ENCODE results near the gene PSMG3.

The PSMG3 gene

DNA sequence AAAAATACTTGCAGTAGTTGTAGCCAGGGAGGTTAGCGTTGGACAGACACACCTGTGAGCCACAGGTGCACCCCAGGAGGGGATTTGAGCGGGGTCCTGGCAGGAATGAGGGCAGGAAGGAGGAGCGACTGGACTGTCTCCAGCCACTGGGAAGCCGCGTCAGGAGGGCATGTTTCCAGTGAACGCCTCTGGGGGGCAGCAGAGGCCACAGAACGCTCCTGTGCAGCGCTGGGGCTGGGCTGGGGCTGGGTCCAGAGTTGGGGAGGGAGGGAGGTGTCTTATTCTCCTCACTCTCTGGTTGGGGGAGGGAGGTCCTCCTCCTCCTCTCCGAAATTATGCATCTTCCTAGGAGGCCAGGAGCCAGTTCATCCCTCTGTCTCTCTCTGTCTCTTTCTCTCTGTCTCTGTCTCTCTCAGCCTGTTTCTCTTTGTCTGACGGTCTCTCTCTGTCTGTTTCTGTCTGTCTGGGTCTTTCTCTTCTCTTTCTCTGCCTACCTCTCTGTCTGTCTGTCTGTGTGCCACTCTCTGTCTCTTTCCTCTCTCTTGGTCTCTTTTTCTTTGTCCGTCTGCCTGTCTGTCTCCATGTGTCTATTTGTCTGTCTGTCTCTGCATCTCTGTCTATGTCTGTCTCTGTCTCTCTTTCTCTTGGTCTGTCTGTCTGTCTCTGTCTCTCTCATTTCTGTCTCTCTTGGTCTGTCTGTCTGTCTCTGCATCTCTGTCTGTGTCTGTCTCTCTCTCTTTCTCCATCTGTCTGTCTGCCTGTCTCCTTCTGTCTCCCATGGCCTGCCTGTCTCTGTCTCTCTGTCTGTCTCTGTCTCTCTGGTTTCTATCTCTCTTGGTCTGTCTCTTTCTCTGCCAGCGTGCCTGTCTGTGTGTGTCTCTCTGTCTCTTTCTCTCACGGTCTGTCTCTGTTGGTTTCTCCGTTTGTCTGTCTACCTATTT lies 9.9 kb upstream of the PSMG3 start:
- DNase-seq (ENCODE audit: low spot score): peak; percentile 72

GRCh38 chr7:1578513-1578912 lies 8.7 kb upstream of the PSMG3 start:
- DNase-seq (ENCODE audit: low spot score): no peak

DNA sequence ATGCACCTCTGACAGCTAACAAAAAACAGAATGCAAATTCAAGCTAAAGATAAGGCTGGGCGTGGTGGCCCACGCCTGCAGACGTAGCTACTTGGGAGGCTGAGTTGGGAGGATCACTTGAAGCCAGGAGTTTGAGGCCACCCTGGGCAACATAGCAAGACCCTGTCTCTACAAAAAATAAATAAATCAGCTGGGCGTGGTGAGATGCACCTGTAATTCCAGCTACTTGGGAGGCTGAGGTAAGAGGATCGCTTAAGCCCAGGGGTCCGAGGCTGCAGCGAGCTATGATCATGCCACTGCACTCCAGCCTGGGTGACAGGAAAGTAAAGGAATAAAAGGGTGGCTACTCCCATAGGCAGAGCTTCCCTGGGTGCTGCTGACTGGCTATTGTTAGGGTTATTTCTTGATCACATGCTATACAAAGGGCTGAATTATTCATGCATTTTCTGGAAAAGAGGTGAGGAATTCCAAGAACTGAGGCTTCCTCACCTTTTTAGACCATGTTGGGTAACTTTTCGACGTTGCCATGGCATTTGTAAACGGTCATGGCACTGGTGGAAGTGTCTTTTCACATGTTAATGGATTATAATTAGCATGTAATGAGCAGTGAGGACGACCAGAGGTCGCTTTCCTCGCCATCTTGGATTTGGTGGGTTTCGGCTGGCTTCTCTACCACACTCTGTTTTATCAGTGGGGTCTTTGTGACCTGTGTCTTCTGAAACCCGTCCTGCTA lies 6.9 kb upstream of the PSMG3 start:
- DNase-seq (ENCODE audit: low spot score): no peak

DNA sequence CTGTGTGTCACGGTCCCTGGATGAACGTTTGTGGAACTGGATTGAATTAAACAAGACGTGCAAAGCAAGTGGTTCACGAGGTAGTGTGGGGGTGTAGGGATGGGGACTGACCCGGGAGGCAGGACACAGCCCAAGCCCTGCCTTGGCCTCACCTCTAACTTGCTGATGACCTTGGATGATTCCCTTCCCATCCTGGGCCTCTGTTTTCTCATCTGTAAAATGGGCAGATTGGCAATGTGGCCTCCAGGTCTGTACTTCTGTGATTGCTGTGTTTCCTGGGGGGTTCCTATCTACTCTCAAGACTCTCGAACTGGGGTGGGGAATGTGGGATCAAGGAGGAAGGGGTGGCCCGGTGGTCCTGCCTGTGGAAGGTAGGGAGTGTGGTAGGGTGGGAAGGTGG lies 6.0 kb upstream of the PSMG3 start:
- DNase-seq (ENCODE audit: low spot score): no peak

- DNase-seq (ENCODE audit: low spot score): no peak
Measured at GRCh38 chr7:1572111-1572822, 2.4 kb upstream of the PSMG3 start.

- no peak for DNase-seq (ENCODE audit: low spot score)
Measured at GRCh38 chr7:1569440-1569832, 396 bp downstream of the PSMG3 start.

DNA sequence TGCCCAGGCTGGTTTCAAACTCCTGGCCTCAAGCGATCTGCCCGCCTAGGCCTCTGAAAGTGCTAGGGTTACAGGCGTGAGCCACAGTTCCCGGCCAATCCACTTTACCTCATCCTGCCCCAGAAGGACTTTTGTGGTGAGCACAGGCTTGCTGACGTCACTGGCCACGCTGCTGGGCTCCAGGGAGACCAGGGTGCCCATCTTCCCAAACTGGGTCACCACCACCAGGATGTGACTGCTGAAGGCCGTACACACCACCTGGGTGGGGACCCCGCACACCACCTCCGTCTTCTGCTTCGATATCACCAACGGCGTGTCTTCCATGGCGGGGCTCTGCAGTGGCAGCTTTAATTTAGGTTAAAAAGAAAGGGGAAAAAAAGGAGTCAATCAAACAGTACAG lies 816 bp downstream of the PSMG3 start:
- peak; percentile 29 for DNase-seq (ENCODE audit: low spot score)

- peak; percentile 84 for DNase-seq (ENCODE audit: low spot score)
Measured at GRCh38 chr7:1567896-1568510, 1.8 kb downstream of the PSMG3 start.

GRCh38 chr7:1567049-1567771 lies 2.6 kb downstream of the PSMG3 start:
- DNase-seq (ENCODE audit: low spot score): peak; percentile 98

DNA sequence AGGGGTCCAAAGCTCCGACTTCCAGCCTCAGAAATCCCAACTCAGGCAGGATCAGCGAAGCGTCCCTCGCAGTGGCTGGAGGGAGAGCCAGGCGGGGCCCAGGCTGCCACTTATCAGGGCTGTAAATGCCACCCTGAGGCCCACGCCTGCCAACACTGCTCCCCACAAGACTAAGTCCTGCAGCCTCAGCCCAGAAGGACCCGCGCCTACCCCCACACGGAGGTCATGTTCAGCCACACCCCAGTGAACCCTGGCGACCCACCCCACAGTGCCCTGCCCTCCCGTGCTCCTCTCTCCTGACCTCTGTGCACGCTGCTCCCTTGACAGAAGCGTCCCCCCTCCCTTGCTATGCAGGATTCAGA lies 3.2 kb downstream of the PSMG3 start:
- DNase-seq (ENCODE audit: low spot score): no peak

GRCh38 chr7:1564603-1565022 lies 5.2 kb downstream of the PSMG3 start:
- DNase-seq (ENCODE audit: low spot score): no peak

DNA sequence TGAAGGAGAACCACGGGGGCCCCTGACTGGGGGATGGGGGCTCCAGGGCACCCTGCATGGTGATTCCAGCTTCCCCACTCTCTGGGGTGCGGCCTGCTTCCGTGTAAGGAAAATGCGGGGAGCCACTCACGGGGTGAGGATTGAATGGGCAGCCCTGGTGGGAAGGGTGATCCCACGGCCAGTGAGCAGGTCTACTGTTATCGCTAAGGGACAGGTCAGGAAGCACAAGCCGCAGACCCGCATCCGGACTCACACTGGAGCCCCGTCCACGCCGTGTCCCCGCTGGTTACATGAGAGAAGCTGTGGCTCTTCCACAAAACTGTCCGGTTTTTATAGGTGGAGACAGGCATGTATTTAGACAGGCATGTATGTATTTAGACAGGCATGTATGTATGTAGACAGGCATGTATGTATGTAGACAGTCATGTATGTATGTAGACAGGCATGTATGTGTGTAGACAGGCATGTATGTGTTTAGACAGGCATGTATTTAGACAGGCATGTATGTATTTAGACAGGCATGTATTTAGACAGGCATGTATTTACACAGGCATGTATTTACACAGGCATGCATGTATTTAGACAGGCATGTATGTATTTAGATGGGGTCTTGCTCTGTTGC lies 5.7 kb downstream of the PSMG3 start:
- DNase-seq (ENCODE audit: low spot score): no peak

DNA sequence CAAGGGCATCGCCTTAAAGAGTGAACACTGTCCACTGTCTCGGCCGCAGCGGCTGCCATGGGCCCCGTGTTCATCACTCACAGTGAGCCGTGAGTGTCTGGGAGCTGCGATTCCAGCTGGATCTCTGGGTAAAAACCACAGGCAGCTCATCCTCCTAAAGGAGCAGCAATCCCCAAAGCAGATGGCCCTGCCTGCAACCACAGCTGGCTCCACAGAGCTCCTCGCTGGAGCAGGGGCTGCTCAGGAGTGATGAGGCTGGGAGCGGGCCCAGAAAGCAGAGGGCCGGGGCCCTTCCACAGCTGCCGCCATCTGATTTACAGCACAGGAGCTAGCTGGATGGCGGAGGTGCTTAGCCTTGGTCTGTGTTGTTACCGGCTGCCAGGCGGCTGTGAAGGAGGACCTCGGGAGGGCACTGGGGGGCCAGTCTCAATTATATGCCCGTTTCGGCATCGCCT lies 7.2 kb downstream of the PSMG3 start:
- no peak for DNase-seq (ENCODE audit: low spot score)

DNA sequence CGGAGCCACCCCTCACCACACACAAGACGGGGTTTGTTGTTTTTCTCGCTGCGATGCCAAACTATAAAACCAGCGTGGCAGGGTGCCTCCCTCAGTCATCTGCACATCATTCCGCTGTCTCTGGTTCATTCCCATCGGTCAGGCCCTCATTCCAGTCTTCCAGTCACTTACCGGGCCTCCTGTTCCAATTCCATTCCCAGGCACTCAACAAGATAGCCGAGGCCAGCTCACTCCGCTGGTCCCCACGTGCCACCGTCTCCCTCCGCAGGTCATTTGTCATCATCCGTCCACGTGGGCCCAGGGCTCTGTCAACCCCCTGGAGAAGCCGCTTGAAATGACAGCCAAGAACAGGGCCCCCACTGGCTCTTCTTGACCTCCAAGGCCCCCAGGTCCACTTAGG lies 7.7 kb downstream of the PSMG3 start:
- no peak for DNase-seq (ENCODE audit: low spot score)

- DNase-seq (ENCODE audit: low spot score): no peak
Measured at GRCh38 chr7:1561036-1561940, 8.5 kb downstream of the PSMG3 start.

DNA sequence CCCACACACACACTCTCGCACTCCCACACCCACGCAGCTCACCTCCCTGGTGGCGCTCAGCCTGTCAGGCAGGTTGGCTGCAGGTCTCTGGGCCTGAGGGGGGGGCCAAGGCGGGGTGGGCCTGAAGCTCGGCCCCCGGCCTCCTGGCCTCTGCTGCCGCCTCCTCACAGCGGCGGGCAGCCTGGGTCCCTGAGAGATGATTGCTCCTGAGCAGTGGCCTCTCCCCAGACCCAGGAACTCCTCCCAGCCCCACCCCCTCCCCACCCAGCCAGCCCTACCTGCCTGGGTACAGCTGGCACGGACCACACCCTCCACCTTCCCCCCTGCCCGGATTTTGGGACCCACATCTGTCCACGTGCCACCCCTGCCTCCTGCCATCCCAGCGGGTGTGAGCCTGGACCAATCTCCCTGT lies 9.2 kb downstream of the PSMG3 start:
- DNase-seq (ENCODE audit: low spot score): no peak

DNA sequence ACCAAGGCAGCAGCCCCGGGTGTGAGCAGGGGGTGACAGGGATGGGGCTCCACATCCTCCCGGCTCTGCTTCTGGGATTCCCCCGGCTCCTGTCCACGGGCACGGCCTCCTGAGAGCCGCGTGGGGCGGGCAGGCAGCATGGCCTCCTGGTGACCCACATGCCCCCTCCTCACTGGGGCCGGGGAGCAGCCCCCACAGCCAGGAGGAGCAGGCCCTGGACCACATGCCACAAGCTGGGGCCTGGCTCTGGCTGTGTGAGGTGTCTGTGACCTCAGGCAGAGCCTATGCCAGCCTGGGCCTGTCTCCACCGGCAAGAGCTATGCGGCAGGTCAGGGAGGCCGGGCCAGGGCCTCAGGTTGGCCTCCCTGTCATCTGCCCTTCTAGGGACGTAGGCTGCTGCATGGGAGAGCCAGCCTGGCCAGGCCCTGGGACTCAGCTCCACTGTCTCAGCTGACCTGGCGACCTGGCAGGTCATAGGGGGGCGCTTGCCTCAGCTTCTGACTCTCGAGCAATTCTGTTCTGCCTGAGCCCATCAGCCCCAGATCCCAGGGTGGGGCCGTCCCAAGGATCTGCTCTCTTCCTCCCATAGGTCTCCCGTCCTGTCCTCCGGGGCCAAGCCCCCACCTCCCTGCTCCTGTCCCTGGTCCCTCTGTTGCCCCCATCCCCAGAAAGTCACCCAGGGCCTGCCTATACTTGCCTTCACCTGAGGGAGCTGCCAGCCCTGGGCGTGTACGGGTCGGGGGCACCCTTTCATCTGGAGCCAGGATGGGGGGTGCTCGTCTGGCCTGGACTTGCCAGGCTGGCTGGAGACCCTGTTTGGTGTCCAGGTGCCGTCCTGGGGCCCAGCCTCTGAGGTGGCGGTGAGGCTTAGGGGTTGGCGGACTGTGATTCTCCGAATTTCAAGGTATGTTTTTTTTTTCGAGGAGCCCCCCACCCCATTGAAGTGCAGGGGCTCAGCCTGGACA lies 9.9 kb downstream of the PSMG3 start:
- no peak for DNase-seq (ENCODE audit: low spot score)

GRCh38 chr7:1558841-1559625 lies 10.8 kb downstream of the PSMG3 start:
- no peak for DNase-seq (ENCODE audit: low spot score)

Measured in COLO829 (cell line).